Tibial nerve (tissue), 4 donors: ENCODE measurements around the gene PDGFA. TPM values are rescaled to one million over a fixed set of nuclear protein-coding genes. Genes with fewer than 3 reads are reported as not detected.

Experiments used
- DNase-seq, 2 donors: peaks; one replicate each; pipeline ENCODE4 v3.0.0-alpha.2; 2019; ENCODE audit warnings: low spot score in 2 of 2
- H3K27ac ChIP-seq, 4 donors: fragments of 200-600 bp; sonication (generic) in 3 of 4; one replicate each; pipeline ENCODE4 v1.5.1; 2017 to 2019; ENCODE audit warnings: mild to moderate bottlenecking in 1 of 4
- H3K27me3 ChIP-seq, 2 donors: fragments of 200-600 bp; sonication (generic) in 1 of 2; one replicate each; pipeline versions ENCODE4 v1.5.1 to v1.6.0; 2017 to 2019
- H3K36me3 ChIP-seq, 3 donors: fragments of 200-600 bp; sonication (generic); one replicate each; pipeline ENCODE4 v1.5.1; 2018 to 2019
- H3K4me1 ChIP-seq, 4 donors: fragments of 200-600 bp; sonication (generic) in 3 of 4; one replicate each; pipeline ENCODE4 v1.5.1; 2017 to 2019
- H3K4me3 ChIP-seq, 4 donors: fragments of 200-600 bp; sonication (generic) in 3 of 4; one replicate each; pipeline ENCODE4 v1.5.1; 2017 to 2019; ENCODE audit warnings: mild to moderate bottlenecking in 1 of 4, moderate library complexity in 1 of 4
- H3K9me3 ChIP-seq, 4 donors: fragments of 200-600 bp; sonication (generic) in 3 of 4; one replicate each; pipeline ENCODE4 v1.5.1; 2017 to 2019
- CTCF ChIP-seq, 5 experiments: fragments of 200-600 bp in 3 of 5; fragments of 450-650 bp in 2 of 5; sonication (generic) in 3 of 5; IDR thresholded peaks; one replicate each; pipeline ENCODE4 v1.5.1; 2016 to 2019; ENCODE audit warnings: antibody characterized with exemption in 5 of 5, mild to moderate bottlenecking in 3 of 5, moderate library complexity in 2 of 5
- EP300 ChIP-seq, 2 donors: sonication (generic); formaldehyde crosslinking; IDR thresholded peaks; one replicate each; pipeline ENCODE4 v1.6.1; 2017; ENCODE audit warnings: antibody characterized with exemption in 2 of 2, mild to moderate bottlenecking in 1 of 2
- POLR2A ChIP-seq, 2 donors: fragments of 450-650 bp; IDR thresholded peaks; one replicate each; pipeline ENCODE4 v1.6.1; 2017; ENCODE audit warnings: antibody characterized with exemption in 2 of 2, mild to moderate bottlenecking in 2 of 2, moderate library complexity in 2 of 2
- WGBS, 2 donors: methylation state at CpG; one replicate each; pipeline ENCODE4 v1.1.5; 2018; 5-methylcytosine and 5-hydroxymethylcytosine counted together
- total RNA-seq, 4 donors: library from RNA; depleted of rRNA; stranded (reverse); fragments of >200 nt; gene quantifications; one replicate each; pipeline ENCODE4 v1.1.0, GENCODE V29; 2016

The PDGFA gene
- total RNA-seq, 4 donors from 2014 or later, result 33.4 to 84.1 (median 40.6) TPM

- no peak overlapping the region for H3K4me3 ChIP-seq
- H3K27ac ChIP-seq, result peak overlapping the region; percentile 13 to 75 (median 66)
Observed at GRCh38 chr7:503575-504111, 16.0 kb downstream of the PDGFA start.

GRCh38 chr7:502296-502695 is 17.4 kb downstream of the PDGFA start:
- Histone ChIP-seq H3K4me1 (peaks cover 0 to 24% (median 18%) of the 10 kb centered on the region in 4 donors), H3K36me3 (peaks cover 0 to 59% (median 0%) of the 10 kb centered on the region in 3 donors), H3K27me3 (no peaks in the 10 kb centered on the region), H3K4me3 (no peak overlapping the region), H3K27ac (peak overlapping the region in 1 of 4 donors; percentile 12), H3K9me3 (peaks cover 0 to 2% (median 0%) of the 10 kb centered on the region in 4 donors)
- no peak for DNase-seq
- TF ChIP-seq CTCF (IDR thresholded peaks at IDR 0.05) (no peak), POLR2A (IDR thresholded peaks at IDR 0.05) (no peak), EP300 (IDR thresholded peaks at IDR 0.05) (no peak)
- WGBS, 2 donors, result 89 to 92% methylated on average over 11 to 13 of the region's 13 CpGs

More at GRCh38 chr7:503575-504111, 16.0 kb downstream of the PDGFA start:
- 41 to 43% methylated on average over 20 of the region's 20 CpGs for WGBS, 2 donors
- peaks cover 0 to 63% (median 0%) of the 10 kb centered on the region in 3 donors for H3K36me3 ChIP-seq
- TF ChIP-seq EP300 (IDR thresholded peaks at IDR 0.05) (peak in 1 of 2 donors; percentile 15), CTCF (IDR thresholded peaks at IDR 0.05) (no peak)
- DNase-seq, result no peak
- H3K27me3 ChIP-seq, result no peaks in the 10 kb centered on the region
- H3K4me1 ChIP-seq, result peaks cover 0 to 20% (median 17%) of the 10 kb centered on the region in 4 donors
- peaks cover 0 to 2% (median 0%) of the 10 kb centered on the region in 4 donors for H3K9me3 ChIP-seq

GRCh38 chr7:501526-501925 is 18.1 kb downstream of the PDGFA start:
- H3K4me3 ChIP-seq, result no peak overlapping the region
- peaks cover 0 to 24% (median 18%) of the 10 kb centered on the region in 4 donors for H3K4me1 ChIP-seq
- H3K9me3 ChIP-seq, result peaks cover 0 to 2% (median 0%) of the 10 kb centered on the region in 4 donors
- no peak overlapping the region for H3K27ac ChIP-seq
- H3K27me3 ChIP-seq, result no peaks in the 10 kb centered on the region
- TF ChIP-seq EP300 (IDR thresholded peaks at IDR 0.05), result no peak
- no peak for TF ChIP-seq CTCF (IDR thresholded peaks at IDR 0.05)
- no peak for DNase-seq
- H3K36me3 ChIP-seq, result peaks cover 0 to 58% (median 0%) of the 10 kb centered on the region in 3 donors
- 92 to 95% methylated on average over 7 of the region's 7 CpGs for WGBS, 2 donors

GRCh38 chr7:500521-501420 is 18.9 kb downstream of the PDGFA start:
- TF ChIP-seq POLR2A (IDR thresholded peaks at IDR 0.05) (no peak), CTCF (IDR thresholded peaks at IDR 0.05) (no peak), EP300 (IDR thresholded peaks at IDR 0.05) (no peak)
- Histone ChIP-seq H3K36me3 (peaks cover 0 to 59% (median 0%) of the 10 kb centered on the region in 3 donors), H3K9me3 (peaks cover 0 to 2% (median 0%) of the 10 kb centered on the region in 4 donors), H3K27me3 (no peaks in the 10 kb centered on the region), H3K27ac (no peak overlapping the region), H3K4me3 (no peak overlapping the region), H3K4me1 (peaks cover 0 to 29% (median 18%) of the 10 kb centered on the region in 4 donors)
- no peak for DNase-seq
- 88 to 91% methylated on average over 32 of the region's 35 CpGs for WGBS, 2 donors
